ENCODE measurements around the gene TLL2. TPM values are rescaled to one million over a fixed set of nuclear protein-coding genes. Genes with fewer than 3 reads are reported as not detected.

The TLL2 gene
- under 1 TPM; 0.26 to 0.75 (median 0.34) TPM for total RNA-seq
- polyA plus RNA-seq: under 1 TPM; 0.23 to 0.46 (median 0.35) TPM
- long read RNA-seq, donor 1: 0 reads
- long read RNA-seq, donor 2: 0 reads

DNA sequence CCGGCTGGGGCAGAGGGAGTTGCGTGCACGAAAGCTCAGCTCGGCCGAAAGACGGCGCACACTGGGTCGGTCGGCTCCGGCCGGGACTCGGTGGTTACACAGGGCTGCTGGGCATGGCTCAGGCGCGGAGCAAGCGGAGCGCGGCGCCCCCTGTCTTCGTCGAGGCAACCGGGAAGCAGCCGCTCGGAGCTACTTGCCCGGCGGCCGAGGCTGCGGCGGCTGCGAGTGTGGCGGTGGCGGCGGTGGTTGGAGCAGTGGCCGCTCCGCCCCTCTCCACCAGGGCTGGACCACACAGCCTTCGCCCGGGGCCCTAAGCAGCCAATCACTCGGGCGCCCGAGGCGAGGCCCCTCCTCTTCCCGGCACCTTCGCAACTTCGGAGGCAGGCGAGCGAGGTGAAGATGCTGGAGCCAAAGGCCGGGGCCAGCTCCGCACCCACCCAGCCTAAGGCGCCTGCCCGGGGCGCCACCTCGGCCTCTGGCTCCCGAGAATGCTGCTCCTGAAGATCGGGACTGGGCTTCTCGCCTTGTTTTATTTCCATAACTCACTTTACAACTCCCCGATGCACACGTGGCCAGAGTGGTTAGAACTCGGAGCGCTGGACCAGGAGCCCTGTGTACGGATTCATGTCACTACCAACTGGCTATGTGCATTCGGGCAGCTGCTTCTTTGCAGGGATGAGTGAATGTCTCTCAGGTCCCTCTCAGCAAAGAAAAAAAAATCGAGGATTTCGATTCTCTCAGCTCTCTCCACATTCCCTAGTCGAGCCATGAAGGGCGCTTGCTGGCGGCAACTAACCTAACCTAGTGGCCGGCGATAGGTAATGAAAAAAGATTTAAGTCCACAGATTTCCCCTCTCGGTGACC lies at the start of gene TLL2:
TSS of gene TLL2 (minus strand) at position 229 of the 864 bp plus-strand sequence. CDS start 241 bp downstream, outside the sequence.
- 2 to 5% (median 2%) methylated on average over 22 to 68 of the region's 68 CpGs for WGBS, 5 donors
- TF ChIP-seq POLR2AphosphoS5 (IDR thresholded peaks at IDR 0.05) (peak; percentile 58 to 86 (median 83)), POLR2A (IDR thresholded peaks at IDR 0.05) (no peak)
- TF ChIP-seq, protein P1, sequence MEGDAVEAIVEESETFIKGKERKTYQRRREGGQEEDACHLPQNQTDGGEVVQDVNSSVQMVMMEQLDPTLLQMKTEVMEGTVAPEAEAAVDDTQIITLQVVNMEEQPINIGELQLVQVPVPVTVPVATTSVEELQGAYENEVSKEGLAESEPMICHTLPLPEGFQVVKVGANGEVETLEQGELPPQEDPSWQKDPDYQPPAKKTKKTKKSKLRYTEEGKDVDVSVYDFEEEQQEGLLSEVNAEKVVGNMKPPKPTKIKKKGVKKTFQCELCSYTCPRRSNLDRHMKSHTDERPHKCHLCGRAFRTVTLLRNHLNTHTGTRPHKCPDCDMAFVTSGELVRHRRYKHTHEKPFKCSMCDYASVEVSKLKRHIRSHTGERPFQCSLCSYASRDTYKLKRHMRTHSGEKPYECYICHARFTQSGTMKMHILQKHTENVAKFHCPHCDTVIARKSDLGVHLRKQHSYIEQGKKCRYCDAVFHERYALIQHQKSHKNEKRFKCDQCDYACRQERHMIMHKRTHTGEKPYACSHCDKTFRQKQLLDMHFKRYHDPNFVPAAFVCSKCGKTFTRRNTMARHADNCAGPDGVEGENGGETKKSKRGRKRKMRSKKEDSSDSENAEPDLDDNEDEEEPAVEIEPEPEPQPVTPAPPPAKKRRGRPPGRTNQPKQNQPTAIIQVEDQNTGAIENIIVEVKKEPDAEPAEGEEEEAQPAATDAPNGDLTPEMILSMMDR (IDR thresholded peaks at IDR 0.05 in 8 of 11, conservative IDR thresholded peaks at IDR 0.05 in 3 of 11): peak; percentile 50 to 86 (median 73)
- Histone ChIP-seq H3K4me1 (peaks cover 19 to 32% (median 24%) of the 10 kb centered on the region in 6 donors), H3K27ac (peak within 1 kb of the TSS in 4 of 8 donors; percentile 37 to 58 (median 40)), H3K36me3 (peaks cover 0 to 9% (median 0%) of the 10 kb centered on the region in 6 donors), H3K9me3 (no peaks in the 10 kb centered on the region), H3K27me3 (replicated peaks in 1 of 7) (peaks cover 0 to 44% (median 20%) of the 10 kb centered on the region in 7 donors), H3K4me3 (peak within 1 kb of the TSS; percentile 46 to 72 (median 58))
- intact Hi-C loops (cut with DNase I; ENCODE audit: low total_unique reads): loop anchor here (5.0 kb wide), 1 partner anchor 117 kb away; no protein-coding TSS in a partner anchor
- DNase-seq: peak; percentile 93

DNA sequence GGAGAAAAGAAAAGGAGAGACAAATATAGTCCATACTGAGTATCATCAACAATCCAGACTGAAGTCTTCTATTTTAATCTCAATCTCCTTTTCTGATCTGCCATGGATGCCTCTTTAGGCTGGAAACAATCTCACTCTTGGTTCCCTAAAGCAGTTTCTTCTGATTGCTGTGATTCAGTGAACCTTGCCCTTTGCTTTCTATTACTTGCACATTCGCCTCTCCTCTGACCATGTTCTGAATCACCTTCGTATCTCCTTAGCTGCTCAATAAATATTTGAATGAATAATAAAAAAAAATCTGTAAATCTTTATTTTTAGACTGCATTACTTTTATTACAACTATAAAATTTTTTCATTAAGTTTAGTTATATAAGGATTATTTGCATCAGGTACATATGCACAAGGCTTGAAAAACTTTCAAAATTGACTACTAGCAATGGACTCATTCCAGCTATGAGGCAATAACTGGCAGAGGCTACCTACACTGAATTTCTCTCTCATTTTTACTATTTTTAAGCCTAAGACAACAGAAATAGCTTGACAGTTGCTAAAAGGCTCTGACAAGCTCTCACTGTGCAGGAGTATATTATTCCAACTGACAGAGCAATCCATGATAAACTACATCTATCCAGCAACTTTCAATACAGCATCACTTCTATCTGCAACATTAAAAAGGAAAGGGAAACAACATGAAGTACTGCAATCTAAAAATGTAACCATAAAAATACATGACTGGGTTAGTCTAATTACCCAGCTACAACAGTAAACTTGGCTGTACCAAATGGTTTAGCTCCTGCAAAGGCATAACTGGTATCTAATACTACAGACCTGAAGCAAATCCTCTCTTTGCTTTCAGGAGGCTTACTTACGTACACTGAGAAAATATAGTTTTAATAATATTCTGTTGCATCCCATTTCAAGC lies 47.5 kb upstream of the TLL2 start:
- DNase-seq: no peak
- peaks cover 0 to 90% (median 52%) of the 10 kb centered on the region in 6 donors for H3K36me3 ChIP-seq
- peaks cover 0 to 7% (median 2%) of the 10 kb centered on the region in 6 donors for H3K4me1 ChIP-seq
- no peak for TF ChIP-seq POLR2AphosphoS5 (IDR thresholded peaks at IDR 0.05)
- TF ChIP-seq, protein P1 (IDR thresholded peaks at IDR 0.05 in 8 of 11, conservative IDR thresholded peaks at IDR 0.05 in 3 of 11): no peak
- no peak for TF ChIP-seq POLR2A (IDR thresholded peaks at IDR 0.05)
- H3K4me3 ChIP-seq: no peak overlapping the region
- H3K9me3 ChIP-seq: no peaks in the 10 kb centered on the region
- H3K27me3 ChIP-seq (replicated peaks in 1 of 7): no peaks in the 10 kb centered on the region
- no peak overlapping the region for H3K27ac ChIP-seq
- intact Hi-C loops (cut with DNase I; ENCODE audit: low total_unique reads): no loop called here
- WGBS, 5 donors: 87 to 94% (median 93%) methylated on average over 3 of the region's 3 CpGs

DNA sequence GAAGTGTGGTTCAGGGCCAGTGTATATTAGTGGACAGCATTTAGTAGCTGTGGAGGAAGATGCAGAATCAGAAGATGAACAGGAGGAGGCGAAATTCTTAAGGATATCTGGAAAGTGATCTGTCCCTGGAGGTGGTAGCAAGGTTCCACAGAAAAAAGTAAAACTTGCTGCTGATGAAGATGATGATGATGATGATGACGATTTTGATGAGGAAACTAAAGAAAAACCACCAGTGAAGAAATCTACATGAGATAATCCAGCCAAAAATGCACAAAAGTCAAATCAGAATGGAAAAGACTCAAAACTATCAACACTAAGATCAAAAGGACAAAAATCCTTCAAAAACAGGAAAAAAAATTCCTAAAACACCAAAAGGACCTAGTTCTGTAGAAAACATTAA lies 46.8 kb upstream of the TLL2 start:
- Histone ChIP-seq H3K4me1 (peaks cover 0 to 4% (median 0%) of the 10 kb centered on the region in 6 donors), H3K36me3 (peaks cover 0 to 93% (median 53%) of the 10 kb centered on the region in 6 donors)
- WGBS, 5 donors: 83 to 92% (median 86%) methylated on average over 2 of the region's 2 CpGs

More for the DNA sequence above, 46.8 kb upstream of the TLL2 start:
- H3K27ac ChIP-seq: no peak overlapping the region
- H3K4me3 ChIP-seq: no peak overlapping the region
- H3K27me3 ChIP-seq (replicated peaks in 1 of 7): no peaks in the 10 kb centered on the region
- DNase-seq: no peak
- TF ChIP-seq POLR2A (IDR thresholded peaks at IDR 0.05): no peak
- TF ChIP-seq, protein P1 (IDR thresholded peaks at IDR 0.05 in 8 of 11, conservative IDR thresholded peaks at IDR 0.05 in 3 of 11): no peak
- no peak for TF ChIP-seq POLR2AphosphoS5 (IDR thresholded peaks at IDR 0.05)
- H3K9me3 ChIP-seq: no peaks in the 10 kb centered on the region
- intact Hi-C loops (cut with DNase I; ENCODE audit: low total_unique reads): no loop called here

Measured in spleen (tissue), 13 donors.